Measurements from ENCODE around the gene MAD1L1. TPM values are rescaled to one million over a fixed set of nuclear protein-coding genes. Genes with fewer than 3 reads are reported as not detected.

The MAD1L1 gene
- total RNA-seq, 1 experiment from 2014 or later, result 38.5 TPM

- TF ChIP-seq, protein P1, sequence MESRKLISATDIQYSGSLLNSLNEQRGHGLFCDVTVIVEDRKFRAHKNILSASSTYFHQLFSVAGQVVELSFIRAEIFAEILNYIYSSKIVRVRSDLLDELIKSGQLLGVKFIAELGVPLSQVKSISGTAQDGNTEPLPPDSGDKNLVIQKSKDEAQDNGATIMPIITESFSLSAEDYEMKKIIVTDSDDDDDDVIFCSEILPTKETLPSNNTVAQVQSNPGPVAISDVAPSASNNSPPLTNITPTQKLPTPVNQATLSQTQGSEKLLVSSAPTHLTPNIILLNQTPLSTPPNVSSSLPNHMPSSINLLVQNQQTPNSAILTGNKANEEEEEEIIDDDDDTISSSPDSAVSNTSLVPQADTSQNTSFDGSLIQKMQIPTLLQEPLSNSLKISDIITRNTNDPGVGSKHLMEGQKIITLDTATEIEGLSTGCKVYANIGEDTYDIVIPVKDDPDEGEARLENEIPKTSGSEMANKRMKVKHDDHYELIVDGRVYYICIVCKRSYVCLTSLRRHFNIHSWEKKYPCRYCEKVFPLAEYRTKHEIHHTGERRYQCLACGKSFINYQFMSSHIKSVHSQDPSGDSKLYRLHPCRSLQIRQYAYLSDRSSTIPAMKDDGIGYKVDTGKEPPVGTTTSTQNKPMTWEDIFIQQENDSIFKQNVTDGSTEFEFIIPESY (IDR thresholded peaks at IDR 0.05; ENCODE audit: extremely low read depth, insufficient replicate concordance, low read length), result no peak
- TF ChIP-seq ZFX (IDR thresholded peaks at IDR 0.05), result no peak
- no peak for TF ChIP-seq FOSL1 (IDR thresholded peaks at IDR 0.05; ENCODE audit: low read depth)
Observed at GRCh38 chr7:2040893-2041270, 191.9 kb downstream of the MAD1L1 start (continued).

- intact Hi-C loops (cut with micrococcal nuclease), result no loop called here
- no peaks in the 10 kb centered on the region for H3K9me3 ChIP-seq (ENCODE audit: control insufficient read depth in 1 of 2, insufficient read depth in 1 of 2, low read depth in 1 of 2, low read length in 2 of 2)
- no peak for ATAC-seq
- no peaks in the 10 kb centered on the region for H3K27me3 ChIP-seq (ENCODE audit: insufficient read depth, low read length)
- no peaks in the 10 kb centered on the region for H3K4me1 ChIP-seq (ENCODE audit: control insufficient read depth in 1 of 2, insufficient read depth in 2 of 2, low read length in 2 of 2)
- TF ChIP-seq ZFX (IDR thresholded peaks at IDR 0.05) (no peak), SP1 (IDR thresholded peaks at IDR 0.05; ENCODE audit: low read depth) (no peak)
- TF ChIP-seq, protein P1 (IDR thresholded peaks at IDR 0.05; ENCODE audit: extremely low read depth, insufficient replicate concordance, low read length), result no peak
- H3K4me3 ChIP-seq (replicated peaks in 1 of 2; ENCODE audit: low read depth in 1 of 2, low read length in 2 of 2), result no peak overlapping the region
- no peaks in the 10 kb centered on the region for H3K36me3 ChIP-seq (ENCODE audit: control insufficient read depth in 1 of 2, insufficient read depth in 2 of 2, low read length in 2 of 2)
- no peak overlapping the region for H3K27ac ChIP-seq (ENCODE audit: low read depth, low read length)
- ChIA-PET POLR2A (no interaction called here), RAD21 (ENCODE audit: low non-redundant PET in 1 of 2, low total read pairs in 2 of 2, uncharacterized antibody in 2 of 2, unreplicated experiment in 2 of 2) (no interaction called here), CTCF (no interaction called here)
- H3K4me2 ChIP-seq (ENCODE audit: low read length), result no peak overlapping the region
- H3K9me2 ChIP-seq (ENCODE audit: insufficient read depth), result no peaks in the 10 kb centered on the region
- no peak overlapping the region for H3K9ac ChIP-seq (ENCODE audit: low read length)
- no peaks in the 10 kb centered on the region for H3K79me2 ChIP-seq (ENCODE audit: insufficient read depth, low read length)
- DNase-seq (ENCODE audit: low read depth, low spot score), result no peak
- no peaks in the 10 kb centered on the region for H4K20me1 ChIP-seq (ENCODE audit: insufficient read depth)
- BruUV-seq (replicated peaks), result no TSS peak
- H2AFZ ChIP-seq (ENCODE audit: low read depth, low read length, poor library complexity, severe bottlenecking), result no peak overlapping the region
Observed at GRCh38 chr7:2040201-2040892, 192.4 kb downstream of the MAD1L1 start.
